Right atrium auricular region (tissue), 2 donors: ENCODE measurements around the gene PM20D1. TPM values are rescaled to one million over a fixed set of nuclear protein-coding genes. Genes with fewer than 3 reads are reported as not detected.
"Not testable (repeated sequence)": the region's sequence is repeated elsewhere in the genome, so short reads cannot be mapped to it uniquely, and the experiment has no call there.

ENCODE experiments used
- DNase-seq: peaks from one replicate; pipeline ENCODE4 v3.0.0-alpha.2; 2019; ENCODE audit warnings: low spot score
- H3K27ac ChIP-seq, 2 donors: fragments of 200-600 bp; sonication (generic); 1 replicate in 1 of 2; 2 replicates in 1 of 2; pipeline ENCODE4 v1.5.1; 2016 to 2019
- H3K27me3 ChIP-seq, 2 donors: fragments of 200-600 bp; sonication (generic); one replicate each; pipeline versions ENCODE4 v1.5.1 to v1.6.0; 2017 to 2019
- H3K36me3 ChIP-seq: fragments of 200-600 bp; sonication (generic); one replicate; pipeline ENCODE4 v1.5.1; 2016
- H3K4me1 ChIP-seq, 2 donors: fragments of 200-600 bp; sonication (generic); one replicate each; pipeline versions ENCODE4 v1.5.1 to v1.6.0; 2017 to 2019
- H3K4me3 ChIP-seq, 2 donors: fragments of 200-600 bp; sonication (generic); 1 replicate in 1 of 2; 2 replicates in 1 of 2; pipeline ENCODE4 v1.5.1; 2017 to 2019; ENCODE audit warnings: mild to moderate bottlenecking in 1 of 2, moderate library complexity in 1 of 2
- H3K9me3 ChIP-seq, 2 donors: fragments of 200-600 bp; sonication (generic); one replicate each; pipeline ENCODE4 v1.5.1; 2019
- total RNA-seq, 2 donors: library from RNA; depleted of rRNA; stranded (reverse); fragments of >200 nt; gene quantifications; one replicate each; pipeline ENCODE4 v1.1.0, GENCODE V29; 2016
- TF ChIP-seq, protein P1 (sequence below), 2 donors: fragments of 200-600 bp; sonication (generic); IDR thresholded peaks; one replicate each; pipeline ENCODE4 v1.5.1; 2019; ENCODE audit warnings: antibody characterized with exemption in 2 of 2

Gene PM20D1
- total RNA-seq, 2 donors from 2014 or later: 1.2 to 1.4 TPM

GRCh38 chr1:205880923-205881322, 31.0 kb upstream of the PM20D1 start:
- DNase-seq: no peak
- Histone ChIP-seq H3K27me3 (no peaks in the 10 kb centered on the region), H3K36me3 (no peaks in the 10 kb centered on the region), H3K9me3 (peaks cover 0 to 18% of the 10 kb centered on the region in 2 donors), H3K27ac (no peak overlapping the region), H3K4me3 (no peak overlapping the region), H3K4me1 (no peaks in the 10 kb centered on the region)
- TF ChIP-seq, protein P1, sequence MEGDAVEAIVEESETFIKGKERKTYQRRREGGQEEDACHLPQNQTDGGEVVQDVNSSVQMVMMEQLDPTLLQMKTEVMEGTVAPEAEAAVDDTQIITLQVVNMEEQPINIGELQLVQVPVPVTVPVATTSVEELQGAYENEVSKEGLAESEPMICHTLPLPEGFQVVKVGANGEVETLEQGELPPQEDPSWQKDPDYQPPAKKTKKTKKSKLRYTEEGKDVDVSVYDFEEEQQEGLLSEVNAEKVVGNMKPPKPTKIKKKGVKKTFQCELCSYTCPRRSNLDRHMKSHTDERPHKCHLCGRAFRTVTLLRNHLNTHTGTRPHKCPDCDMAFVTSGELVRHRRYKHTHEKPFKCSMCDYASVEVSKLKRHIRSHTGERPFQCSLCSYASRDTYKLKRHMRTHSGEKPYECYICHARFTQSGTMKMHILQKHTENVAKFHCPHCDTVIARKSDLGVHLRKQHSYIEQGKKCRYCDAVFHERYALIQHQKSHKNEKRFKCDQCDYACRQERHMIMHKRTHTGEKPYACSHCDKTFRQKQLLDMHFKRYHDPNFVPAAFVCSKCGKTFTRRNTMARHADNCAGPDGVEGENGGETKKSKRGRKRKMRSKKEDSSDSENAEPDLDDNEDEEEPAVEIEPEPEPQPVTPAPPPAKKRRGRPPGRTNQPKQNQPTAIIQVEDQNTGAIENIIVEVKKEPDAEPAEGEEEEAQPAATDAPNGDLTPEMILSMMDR (IDR thresholded peaks at IDR 0.05): no peak

GRCh38 chr1:205879974-205880373, 30.0 kb upstream of the PM20D1 start:
- Histone ChIP-seq H3K9me3 (peaks cover 0 to 18% of the 10 kb centered on the region in 2 donors), H3K4me3 (no peak overlapping the region), H3K27me3 (no peaks in the 10 kb centered on the region), H3K4me1 (no peaks in the 10 kb centered on the region), H3K36me3 (no peaks in the 10 kb centered on the region), H3K27ac (no peak overlapping the region)
- no peak for DNase-seq
- TF ChIP-seq, protein P1 (IDR thresholded peaks at IDR 0.05): no peak

DNA sequence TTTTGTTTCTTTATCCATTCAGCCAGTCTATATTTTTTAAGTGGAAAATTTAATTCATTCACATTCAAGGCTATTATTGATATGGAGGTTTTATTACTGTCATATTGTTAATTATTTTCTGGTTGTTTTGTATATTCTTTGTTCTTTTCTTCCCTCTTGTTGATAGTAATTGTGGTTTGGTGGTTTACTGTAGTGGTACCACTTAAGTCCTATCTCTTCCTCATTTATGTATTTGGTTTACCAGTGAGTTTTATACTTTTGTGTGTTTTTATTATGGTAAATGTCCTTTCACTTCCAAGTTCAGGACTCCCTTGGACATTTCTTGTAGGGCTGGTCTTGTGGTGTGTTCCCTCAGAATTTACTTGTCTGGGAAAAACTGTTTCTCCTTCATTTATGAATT, 28.1 kb upstream of the PM20D1 start:
- no peak overlapping the region for H3K27ac ChIP-seq
- DNase-seq: no peak
- H3K4me3 ChIP-seq: no peak overlapping the region
- H3K4me1 ChIP-seq: no peaks in the 10 kb centered on the region
- H3K27me3 ChIP-seq: no peaks in the 10 kb centered on the region
- TF ChIP-seq, protein P1 (IDR thresholded peaks at IDR 0.05): no peak
- no peaks in the 10 kb centered on the region for H3K36me3 ChIP-seq
- peaks cover 0 to 18% of the 10 kb centered on the region in 2 donors for H3K9me3 ChIP-seq

GRCh38 chr1:205873148-205873547, 23.2 kb upstream of the PM20D1 start:
- not testable (repeated sequence) for H3K9me3 ChIP-seq, H3K36me3 ChIP-seq, H3K27me3 ChIP-seq, H3K4me3 ChIP-seq, DNase-seq, H3K27ac ChIP-seq, H3K4me1 ChIP-seq

GRCh38 chr1:205870236-205870635, 20.3 kb upstream of the PM20D1 start:
- H3K36me3 ChIP-seq: no peaks in the 10 kb centered on the region
- H3K4me1 ChIP-seq: no peaks in the 10 kb centered on the region
- H3K4me3 ChIP-seq: no peak overlapping the region
- H3K9me3 ChIP-seq: no peaks in the 10 kb centered on the region
- no peak overlapping the region for H3K27ac ChIP-seq
- TF ChIP-seq, protein P1 (IDR thresholded peaks at IDR 0.05): no peak
- no peak for DNase-seq
- H3K27me3 ChIP-seq: no peaks in the 10 kb centered on the region

- no peaks in the 10 kb centered on the region for H3K4me1 ChIP-seq
- H3K4me3 ChIP-seq: no peak overlapping the region
- no peaks in the 10 kb centered on the region for H3K9me3 ChIP-seq
- TF ChIP-seq, protein P1 (IDR thresholded peaks at IDR 0.05): no peak
- H3K36me3 ChIP-seq: no peaks in the 10 kb centered on the region
- no peaks in the 10 kb centered on the region for H3K27me3 ChIP-seq
- no peak for DNase-seq
- no peak overlapping the region for H3K27ac ChIP-seq
Observed at GRCh38 chr1:205861540-205861939, 11.6 kb upstream of the PM20D1 start.
